ENCODE data around the gene POU6F2. TPM values are rescaled to one million over a fixed set of nuclear protein-coding genes. Genes with fewer than 3 reads are reported as not detected.

Gene POU6F2
- total RNA-seq, 1 experiment from 2014 or later = 2.9 TPM

- no peak for TF ChIP-seq ZNF532 (CRISPR knock-in tag; IDR thresholded peaks at IDR 0.05; ENCODE audit: borderline replicate concordance)
Observed at GRCh38 chr7:39105720-39106119, 128.0 kb downstream of the POU6F2 start (continued).

- Mint-ChIP-seq H3K4me3 (no peak overlapping the region), H3K27ac (no peak overlapping the region), H3K27me3 (ENCODE audit: low read depth) (no peaks in the 10 kb centered on the region), H3K36me3 (no peaks in the 10 kb centered on the region), H3K4me1 (peaks cover 4% of the 10 kb centered on the region; the same call in 1 of the 2 replicates), H3K9me3 (no peaks in the 10 kb centered on the region)
- no peak for TF ChIP-seq ZNF232 (CRISPR knock-in tag; IDR thresholded peaks at IDR 0.05)
- ChIA-PET CTCF (no interaction called here), POLR2A (no interaction called here)
- DNase-seq (ENCODE audit: low spot score) = no peak
- ATAC-seq = no peak
Observed at GRCh38 chr7:39125846-39126245, 148.1 kb downstream of the POU6F2 start.

- Mint-ChIP-seq H3K36me3 (no peaks in the 10 kb centered on the region), H3K9me3 (no peaks in the 10 kb centered on the region), H3K27ac (no peak overlapping the region), H3K4me3 (no peak overlapping the region), H3K27me3 (ENCODE audit: low read depth) (no peaks in the 10 kb centered on the region), H3K4me1 (peaks cover 9% of the 10 kb centered on the region)
- DNase-seq (ENCODE audit: low spot score) = no peak
- ChIA-PET POLR2A (interaction anchor here (0.6 kb wide), 1 partner anchor 466 kb away, joined by 3 read pairs; no protein-coding TSS in a partner anchor), CTCF (no interaction called here)
- TF ChIP-seq ERG (CRISPR knock-in tag; IDR thresholded peaks at IDR 0.05) (no peak), ESRRA (CRISPR knock-in tag; IDR thresholded peaks at IDR 0.05; ENCODE audit: borderline replicate concordance) (no peak)
- no peak for ATAC-seq
Observed at GRCh38 chr7:39127058-39127457, 149.3 kb downstream of the POU6F2 start.

- ATAC-seq = no peak
- H3K27me3 Mint-ChIP-seq (ENCODE audit: low read depth) = no peaks in the 10 kb centered on the region
- DNase-seq (ENCODE audit: low spot score) = no peak
- H3K9me3 Mint-ChIP-seq = no peaks in the 10 kb centered on the region
- no peaks in the 10 kb centered on the region for H3K36me3 Mint-ChIP-seq
- CTCF ChIA-PET = no interaction called here
- no peak overlapping the region for H3K27ac Mint-ChIP-seq
- H3K4me1 Mint-ChIP-seq = peaks cover 9% of the 10 kb centered on the region
- POLR2A ChIA-PET = no interaction called here
- no peak overlapping the region for H3K4me3 Mint-ChIP-seq
- TF ChIP-seq ZNF219 (CRISPR knock-in tag; IDR thresholded peaks at IDR 0.05; ENCODE audit: borderline replicate concordance) (no peak), CTCF (IDR thresholded peaks at IDR 0.05) (no peak), PRDM15 (CRISPR knock-in tag; IDR thresholded peaks at IDR 0.05) (no peak), TEAD4 (CRISPR knock-in tag; IDR thresholded peaks at IDR 0.05) (no peak), ELF4 (CRISPR knock-in tag; IDR thresholded peaks at IDR 0.05; ENCODE audit: low read depth) (no peak), NR1H2 (CRISPR knock-in tag; IDR thresholded peaks at IDR 0.05) (no peak), NFATC4 (CRISPR knock-in tag; IDR thresholded peaks at IDR 0.05) (no peak), E2F1 (CRISPR knock-in tag; IDR thresholded peaks at IDR 0.05) (no peak), ZNF281 (CRISPR knock-in tag; IDR thresholded peaks at IDR 0.05) (no peak), CREB1 (CRISPR knock-in tag; IDR thresholded peaks at IDR 0.05) (no peak)
Observed at GRCh38 chr7:39128287-39128843, 150.7 kb downstream of the POU6F2 start.
